Natural killer cell treated with Interleukin-12 subunit alpha and Interleukin-12 subunit beta and Interleukin-15 and Interleukin-18, amount 100 ng/mL, for 72 hours (primary cell): ENCODE measurements around the gene LPGAT1. TPM values are rescaled to one million over a fixed set of nuclear protein-coding genes. Genes with fewer than 3 reads are reported as not detected.

ENCODE experiments used
- ATAC-seq, 2 donors: fragments of 150-1000 bp; cut with Tn5 transposase in 1 of 2; sonication (Bioruptor Pico), chemical (Tn5 transposase) in 1 of 2; 2 replicates each; pipeline ENCODE4 v1.10.0; 2021
- DNase-seq: peaks from one replicate; pipeline ENCODE4 v3.0.0; 2022; ENCODE audit warnings: low spot score
- H3K27ac Mint-ChIP-seq, 2 donors: 1 replicate in 1 of 2; 2 replicates in 1 of 2; pipeline ENCODE4 v1.8.0; 2022; ENCODE audit warnings: mixed read lengths in 2 of 2, mild to moderate bottlenecking in 1 of 2, moderate library complexity in 1 of 2
- H3K27me3 Mint-ChIP-seq, 2 donors: 1 replicate in 1 of 2; 2 replicates in 1 of 2; pipeline ENCODE4 v1.8.0; 2022; ENCODE audit warnings: mixed read lengths in 2 of 2
- H3K36me3 Mint-ChIP-seq: one replicate; pipeline ENCODE4 v1.8.0; 2022; ENCODE audit warnings: mixed read lengths
- H3K4me1 Mint-ChIP-seq, 2 donors: 1 replicate in 1 of 2; 2 replicates in 1 of 2; pipeline ENCODE4 v1.8.0; 2022; ENCODE audit warnings: low read depth in 2 of 2, mixed read lengths in 2 of 2, mild to moderate bottlenecking in 1 of 2
- H3K4me3 Mint-ChIP-seq: one replicate; pipeline ENCODE4 v1.8.0; 2022; ENCODE audit warnings: mixed read lengths
- H3K9me3 Mint-ChIP-seq: 2 replicates; pipeline ENCODE4 v1.8.0; 2022; ENCODE audit warnings: mixed read lengths
- total RNA-seq, 2 donors: library from RNA; stranded (reverse); gene quantifications; one replicate each; pipeline ENCODE4 v1.2.3, GENCODE V29; 2022

The LPGAT1 gene
- total RNA-seq, 2 donors from 2014 or later, result 27.2 to 54.3 TPM

GRCh38 chr1:211775170-211775569 lies 55.4 kb downstream of the LPGAT1 start:
- H3K27me3 Mint-ChIP-seq, result no peaks in the 10 kb centered on the region
- H3K4me1 Mint-ChIP-seq, result no peaks in the 10 kb centered on the region
- no peak overlapping the region for H3K4me3 Mint-ChIP-seq
- ATAC-seq (no peak), DNase-seq (no peak)
- H3K9me3 Mint-ChIP-seq, result no peaks in the 10 kb centered on the region
- H3K36me3 Mint-ChIP-seq, result peaks cover 5% of the 10 kb centered on the region
- H3K27ac Mint-ChIP-seq, result no peak overlapping the region

DNA sequence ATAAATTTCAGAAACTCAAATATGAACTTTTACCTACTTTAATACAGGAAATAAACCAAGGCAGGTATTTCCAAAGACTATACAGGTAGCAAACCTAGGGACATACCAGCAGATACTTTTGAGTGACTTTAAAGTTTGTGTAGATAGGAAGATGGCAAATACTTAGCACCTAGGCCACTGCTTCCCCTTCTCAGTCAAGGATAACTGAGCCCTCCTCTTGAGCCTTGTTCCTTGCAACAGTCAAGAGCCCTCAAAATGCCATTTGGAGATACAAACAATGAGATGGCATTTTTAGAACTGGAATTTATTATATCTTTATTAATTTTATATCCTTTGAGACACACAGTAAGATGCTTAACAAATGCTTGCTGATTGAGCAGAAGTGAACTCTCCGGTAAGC lies 65.9 kb downstream of the LPGAT1 start:
- H3K27me3 Mint-ChIP-seq, result no peaks in the 10 kb centered on the region
- DNase-seq, result no peak

DNA sequence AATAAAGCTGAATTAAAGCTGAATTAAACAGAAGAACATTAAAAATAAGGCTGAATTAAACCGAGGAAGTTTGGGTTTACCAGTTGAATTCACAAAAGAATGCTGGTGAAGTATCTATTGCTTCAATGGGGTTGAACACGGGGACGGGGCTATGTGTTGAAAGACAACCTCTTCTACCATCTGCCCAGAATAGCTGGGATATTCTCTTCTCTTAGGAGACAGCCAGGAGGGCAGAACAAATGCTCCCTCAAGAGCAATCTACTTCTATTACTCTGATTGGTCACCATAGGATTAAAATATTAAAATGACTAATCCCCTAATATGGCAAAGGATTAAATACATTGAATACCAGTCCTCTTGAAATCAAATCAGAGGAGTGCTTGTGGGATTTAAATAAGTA lies 68.4 kb downstream of the LPGAT1 start:
- Mint-ChIP-seq H3K27ac (no peak overlapping the region), H3K4me3 (no peak overlapping the region), H3K4me1 (peaks cover 0 to 3% of the 10 kb centered on the region in 2 donors), H3K27me3 (no peaks in the 10 kb centered on the region), H3K36me3 (peaks cover 10% of the 10 kb centered on the region), H3K9me3 (no peaks in the 10 kb centered on the region)
- ATAC-seq (no peak), DNase-seq (no peak)

More for the DNA sequence above, 65.9 kb downstream of the LPGAT1 start:
- H3K4me3 Mint-ChIP-seq, result no peak overlapping the region
- H3K36me3 Mint-ChIP-seq, result no peaks in the 10 kb centered on the region
- H3K9me3 Mint-ChIP-seq, result no peaks in the 10 kb centered on the region
- H3K4me1 Mint-ChIP-seq, result peaks cover 0 to 5% of the 10 kb centered on the region in 2 donors
- ATAC-seq, result no peak
- no peak overlapping the region for H3K27ac Mint-ChIP-seq

GRCh38 chr1:211761400-211761799 lies 69.2 kb downstream of the LPGAT1 start:
- Mint-ChIP-seq H3K4me3 (no peak overlapping the region), H3K27ac (no peak overlapping the region), H3K4me1 (peaks cover 0 to 3% of the 10 kb centered on the region in 2 donors), H3K27me3 (no peaks in the 10 kb centered on the region), H3K36me3 (peaks cover 10% of the 10 kb centered on the region), H3K9me3 (no peaks in the 10 kb centered on the region)
- DNase-seq, result no peak
- ATAC-seq, result no peak

DNA sequence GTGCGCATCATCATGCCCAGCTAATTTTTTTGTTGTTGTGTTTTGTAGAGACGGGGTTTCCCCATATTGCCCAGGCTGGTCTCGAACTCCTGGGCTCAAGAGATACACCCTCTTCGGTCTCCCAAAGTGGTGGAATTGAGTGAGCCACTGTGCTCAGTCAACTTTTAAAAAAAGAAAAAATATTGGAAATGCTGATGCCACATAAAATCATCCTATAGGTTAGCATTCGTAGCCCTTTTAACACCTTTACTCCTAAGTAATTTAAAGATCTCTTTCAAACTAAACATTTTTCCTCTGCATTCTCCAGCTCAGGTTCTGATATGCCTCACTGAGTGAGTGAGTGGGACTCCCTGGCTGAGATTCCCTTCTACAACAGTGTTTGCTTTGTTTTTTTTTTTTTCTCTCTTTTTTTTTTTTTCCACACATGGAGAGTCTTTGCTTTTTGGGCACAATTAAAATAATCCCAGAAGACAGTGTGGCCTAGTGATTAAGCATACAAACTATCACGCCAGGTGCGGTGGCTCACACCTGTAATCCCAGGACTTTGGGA lies 74.0 kb downstream of the LPGAT1 start:
- Mint-ChIP-seq H3K36me3 (peaks cover 10% of the 10 kb centered on the region), H3K27me3 (no peaks in the 10 kb centered on the region), H3K9me3 (no peaks in the 10 kb centered on the region), H3K27ac (no peak overlapping the region), H3K4me1 (peaks cover 0 to under 1% of the 10 kb centered on the region in 2 donors), H3K4me3 (no peak overlapping the region)
- DNase-seq, result no peak
- no peak for ATAC-seq

- H3K36me3 Mint-ChIP-seq, result peaks cover 11% of the 10 kb centered on the region
- no peaks in the 10 kb centered on the region for H3K9me3 Mint-ChIP-seq
- DNase-seq (no peak), ATAC-seq (no peak)
- no peak overlapping the region for H3K27ac Mint-ChIP-seq
- H3K4me1 Mint-ChIP-seq, result no peaks in the 10 kb centered on the region
- H3K27me3 Mint-ChIP-seq, result no peaks in the 10 kb centered on the region
- H3K4me3 Mint-ChIP-seq, result no peak overlapping the region
These were observed 76.8 kb downstream of the LPGAT1 start for GRCh38 chr1:211753649-211754251.

DNA sequence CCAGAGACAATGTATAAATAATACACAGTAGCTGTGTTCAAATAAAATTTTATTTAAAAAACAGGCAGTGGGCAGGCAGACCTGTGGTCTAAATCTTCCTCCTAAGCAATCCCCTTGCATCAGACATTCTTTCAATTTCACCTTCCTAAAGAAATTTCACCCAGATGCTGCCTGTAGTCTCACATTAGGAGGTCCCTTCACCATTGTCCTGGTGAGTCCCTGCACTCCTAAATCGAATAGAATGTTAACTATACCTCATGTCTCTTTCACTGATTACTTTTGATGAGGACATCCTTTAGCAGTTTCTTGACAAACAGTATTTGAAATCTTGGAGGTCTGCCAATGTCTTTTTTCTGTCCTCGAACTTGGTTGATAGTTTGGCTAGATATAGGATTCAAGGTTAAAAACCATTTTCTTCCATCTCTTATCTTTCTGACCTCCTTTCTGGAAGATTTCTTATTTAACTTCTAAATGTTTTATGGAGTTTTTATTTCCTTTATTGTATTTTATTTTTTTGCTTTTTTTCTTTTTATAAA lies 77.5 kb downstream of the LPGAT1 start:
- DNase-seq, result no peak
- Mint-ChIP-seq H3K9me3 (no peaks in the 10 kb centered on the region), H3K27me3 (no peaks in the 10 kb centered on the region), H3K27ac (no peak overlapping the region), H3K4me1 (no peaks in the 10 kb centered on the region), H3K4me3 (no peak overlapping the region), H3K36me3 (peaks cover 9% of the 10 kb centered on the region)
- ATAC-seq, result no peak

- H3K4me1 Mint-ChIP-seq, result no peaks in the 10 kb centered on the region
- peaks cover 6% of the 10 kb centered on the region for H3K36me3 Mint-ChIP-seq
These were observed 78.2 kb downstream of the LPGAT1 start for GRCh38 chr1:211752317-211752716.

DNA sequence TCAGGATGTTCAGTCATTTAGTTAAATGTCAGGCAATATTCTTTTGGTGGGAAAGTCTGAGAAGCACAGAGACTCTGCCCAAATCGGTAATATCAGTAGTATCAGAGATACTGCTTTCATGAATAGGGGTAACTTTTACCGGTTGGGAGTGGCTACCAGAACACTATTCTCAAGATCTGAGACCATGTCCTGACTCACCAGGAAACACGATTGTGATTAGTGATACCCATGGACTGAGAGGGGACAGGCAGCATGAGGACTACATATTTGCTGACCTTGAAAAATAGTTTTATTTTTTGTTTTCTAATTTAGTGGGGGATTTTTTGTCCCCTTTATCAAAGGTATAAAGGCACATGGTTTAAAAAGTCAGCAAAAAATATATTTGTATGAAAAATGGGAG lies 79.1 kb downstream of the LPGAT1 start:
- Mint-ChIP-seq H3K4me1 (no peaks in the 10 kb centered on the region), H3K36me3 (peaks cover 12% of the 10 kb centered on the region), H3K27ac (no peak overlapping the region), H3K27me3 (no peaks in the 10 kb centered on the region), H3K9me3 (no peaks in the 10 kb centered on the region), H3K4me3 (no peak overlapping the region)
- ATAC-seq (peak in 1 of 2 donors; percentile 62), DNase-seq (no peak)

More at GRCh38 chr1:211752317-211752716, 78.2 kb downstream of the LPGAT1 start:
- H3K27ac Mint-ChIP-seq, result no peak overlapping the region
- H3K27me3 Mint-ChIP-seq, result no peaks in the 10 kb centered on the region
- no peak for ATAC-seq
- H3K4me3 Mint-ChIP-seq, result no peak overlapping the region
- H3K9me3 Mint-ChIP-seq, result no peaks in the 10 kb centered on the region
- DNase-seq, result no peak

DNA sequence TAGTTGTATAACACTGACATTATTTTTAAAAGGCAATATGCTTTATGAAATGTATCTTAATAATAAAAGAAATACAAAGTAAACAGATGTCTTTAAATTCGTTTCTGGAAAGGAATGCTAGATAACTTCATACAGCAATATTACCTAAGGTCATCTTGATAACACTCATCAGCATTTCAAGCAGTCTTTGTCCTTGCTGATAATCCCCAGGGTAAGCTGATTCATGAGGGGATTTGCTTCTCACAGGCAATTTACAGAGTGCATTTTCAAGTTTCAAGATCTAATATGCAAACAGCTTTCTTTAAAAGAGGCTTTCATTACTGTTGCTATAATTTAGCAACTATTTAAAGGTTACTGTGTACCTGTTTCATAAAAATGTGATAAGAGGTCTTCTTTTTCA lies 80.0 kb downstream of the LPGAT1 start:
- no peaks in the 10 kb centered on the region for H3K9me3 Mint-ChIP-seq
- no peak overlapping the region for H3K4me3 Mint-ChIP-seq
- DNase-seq (no peak), ATAC-seq (no peak)
- H3K27me3 Mint-ChIP-seq, result no peaks in the 10 kb centered on the region
- no peaks in the 10 kb centered on the region for H3K4me1 Mint-ChIP-seq
- no peak overlapping the region for H3K27ac Mint-ChIP-seq
- H3K36me3 Mint-ChIP-seq, result peaks cover 12% of the 10 kb centered on the region

GRCh38 chr1:211749251-211749650 lies 81.3 kb downstream of the LPGAT1 start:
- DNase-seq (no peak), ATAC-seq (no peak)
- H3K4me1 Mint-ChIP-seq, result no peaks in the 10 kb centered on the region
- H3K27ac Mint-ChIP-seq, result no peak overlapping the region
- H3K9me3 Mint-ChIP-seq, result no peaks in the 10 kb centered on the region
- peaks cover 12% of the 10 kb centered on the region for H3K36me3 Mint-ChIP-seq
- no peak overlapping the region for H3K4me3 Mint-ChIP-seq
- H3K27me3 Mint-ChIP-seq, result no peaks in the 10 kb centered on the region

DNA sequence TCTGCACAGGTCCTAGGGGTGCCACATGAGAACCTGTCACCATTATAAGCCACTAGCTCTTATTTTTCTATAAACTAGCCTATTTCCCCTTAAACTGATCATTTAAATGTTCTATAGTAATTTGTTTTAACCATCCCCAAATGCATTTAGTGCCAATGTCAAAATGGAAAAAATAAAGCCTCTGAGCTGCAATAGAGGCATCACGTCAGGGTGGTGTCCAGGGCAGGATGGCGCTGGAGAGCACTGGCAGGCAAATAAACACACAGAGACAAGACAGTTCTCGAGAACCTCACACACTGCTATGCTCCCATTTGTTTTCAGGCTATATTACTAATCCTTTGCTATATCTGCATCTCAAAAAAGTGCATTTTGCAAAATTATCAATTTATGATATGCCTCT lies 81.8 kb downstream of the LPGAT1 start:
- Mint-ChIP-seq H3K27me3 (no peaks in the 10 kb centered on the region), H3K4me3 (no peak overlapping the region), H3K36me3 (peaks cover 12% of the 10 kb centered on the region), H3K9me3 (no peaks in the 10 kb centered on the region), H3K27ac (no peak overlapping the region), H3K4me1 (no peaks in the 10 kb centered on the region)
- ATAC-seq, result no peak
- DNase-seq, result no peak

DNA sequence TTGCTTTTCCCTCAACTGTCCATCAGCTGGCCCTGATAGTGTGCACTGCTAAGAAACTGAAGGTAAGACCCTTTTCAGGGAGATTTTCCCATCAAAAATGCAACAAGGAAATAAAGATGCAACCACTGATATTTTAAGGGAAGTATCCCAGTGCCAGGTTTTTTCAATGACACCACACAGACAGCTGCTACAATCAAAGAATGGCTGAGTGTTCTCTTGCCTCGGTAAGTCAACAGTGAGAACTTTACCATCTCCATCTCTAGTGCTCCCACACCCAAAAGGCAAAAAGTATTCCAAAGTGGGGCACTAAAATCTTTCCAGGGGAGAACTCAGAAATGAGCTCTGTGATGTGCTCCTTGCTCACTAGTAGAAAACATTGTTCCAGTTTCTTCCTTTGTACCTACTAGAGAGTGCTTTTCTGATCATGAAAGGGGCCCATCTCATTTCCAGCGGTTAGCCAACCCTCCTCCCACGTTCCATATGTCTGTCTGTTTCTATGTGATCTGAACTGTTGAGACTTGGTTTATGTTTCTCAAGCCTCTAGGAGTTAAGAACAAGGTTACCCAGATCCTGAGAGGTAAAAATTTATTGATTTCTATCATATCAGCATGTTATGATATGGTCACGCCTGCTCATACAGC lies 87.6 kb downstream of the LPGAT1 start:
- no peak overlapping the region for H3K27ac Mint-ChIP-seq
- H3K4me1 Mint-ChIP-seq, result peaks cover 23 to 25% of the 10 kb centered on the region in 2 donors
- ATAC-seq (no peak), DNase-seq (no peak)
- no peak overlapping the region for H3K4me3 Mint-ChIP-seq
- H3K9me3 Mint-ChIP-seq, result no peaks in the 10 kb centered on the region
- peaks cover 6% of the 10 kb centered on the region for H3K36me3 Mint-ChIP-seq
- H3K27me3 Mint-ChIP-seq, result no peaks in the 10 kb centered on the region

- ATAC-seq (no peak), DNase-seq (no peak)
- no peaks in the 10 kb centered on the region for H3K9me3 Mint-ChIP-seq
- peaks cover 6% of the 10 kb centered on the region for H3K36me3 Mint-ChIP-seq
- no peak overlapping the region for H3K27ac Mint-ChIP-seq
- no peaks in the 10 kb centered on the region for H3K27me3 Mint-ChIP-seq
- H3K4me3 Mint-ChIP-seq, result no peak overlapping the region
- H3K4me1 Mint-ChIP-seq, result peaks cover 25 to 26% of the 10 kb centered on the region in 2 donors
These were observed 88.3 kb downstream of the LPGAT1 start for GRCh38 chr1:211742272-211742671.
